ENCODE measurements around the gene RDH13.
"Not testable (repeated sequence)": the region's sequence is repeated elsewhere in the genome, so short reads cannot be mapped to it uniquely, and the experiment has no call there.

The RDH13 gene

GRCh38 chr19:55008189-55008588 is 54.8 kb downstream of the RDH13 start:
- H3K36me3 ChIP-seq (ENCODE audit: control insufficient read depth in 2 of 2, insufficient read depth in 1 of 2, low read length in 2 of 2); H3K4me3 ChIP-seq (ENCODE audit: low read depth, low read length); POLR2A ChIA-PET; H3K27ac ChIP-seq (ENCODE audit: extremely low read depth, low read depth, low read length); H3K4me1 ChIP-seq (ENCODE audit: control insufficient read depth, insufficient read depth, low read length); H3K9me3 ChIP-seq (ENCODE audit: control insufficient read depth, insufficient read depth, low read depth, low read length): not testable (repeated sequence)
- CTCF ChIA-PET: interaction anchor here (0.6 kb wide), 2 partner anchors 14 to 331 kb away, joined by 3 read pairs; no protein-coding TSS in a partner anchor

- H3K4me1 ChIP-seq (ENCODE audit: control insufficient read depth, insufficient read depth, low read length); H3K27ac ChIP-seq (ENCODE audit: extremely low read depth, low read depth, low read length); POLR2A ChIA-PET; H3K9me3 ChIP-seq (ENCODE audit: control insufficient read depth, insufficient read depth, low read depth, low read length); H3K36me3 ChIP-seq (ENCODE audit: control insufficient read depth in 2 of 2, insufficient read depth in 1 of 2, low read length in 2 of 2); H3K4me3 ChIP-seq (ENCODE audit: low read depth, low read length): not testable (repeated sequence)
- CTCF ChIA-PET: interaction anchor here (0.6 kb wide), 2 partner anchors 15 to 330 kb away, joined by 3 read pairs; no protein-coding TSS in a partner anchor
These were observed 55.4 kb downstream of the RDH13 start for GRCh38 chr19:55007537-55007936.

- POLR2A ChIA-PET; H3K9me3 ChIP-seq (ENCODE audit: control insufficient read depth, insufficient read depth, low read depth, low read length); CTCF ChIA-PET; H3K36me3 ChIP-seq (ENCODE audit: control insufficient read depth in 2 of 2, insufficient read depth in 1 of 2, low read length in 2 of 2); H3K27ac ChIP-seq (ENCODE audit: extremely low read depth, low read depth, low read length); H3K4me1 ChIP-seq (ENCODE audit: control insufficient read depth, insufficient read depth, low read length): not testable (repeated sequence)
- H3K4me3 ChIP-seq (ENCODE audit: low read depth, low read length): peak overlapping the region; percentile 61
These were observed 56.2 kb downstream of the RDH13 start for GRCh38 chr19:55006795-55007194.

GRCh38 chr19:55005684-55006488 is 57.1 kb downstream of the RDH13 start:
- H3K36me3 ChIP-seq (ENCODE audit: control insufficient read depth in 2 of 2, insufficient read depth in 1 of 2, low read length in 2 of 2): no peaks in the 10 kb centered on the region
- CTCF ChIA-PET: interaction anchor here (0.6 to 1.0 kb wide), 3 partner anchors 124 to 332 kb away, joined by 3 to 4 read pairs (median 3); no protein-coding TSS in a partner anchor
- POLR2A ChIA-PET: no interaction called here
- peak overlapping the region; percentile 61 for H3K4me3 ChIP-seq (ENCODE audit: low read depth, low read length)
- no peak overlapping the region for H3K27ac ChIP-seq (ENCODE audit: extremely low read depth, low read depth, low read length)
- no peaks in the 10 kb centered on the region for H3K9me3 ChIP-seq (ENCODE audit: control insufficient read depth, insufficient read depth, low read depth, low read length)
- H3K4me1 ChIP-seq (ENCODE audit: control insufficient read depth, insufficient read depth, low read length): no peaks in the 10 kb centered on the region
- TF ChIP-seq ZNF747 (tag by site-specific recombination; IDR thresholded peaks at IDR 0.05) (no peak), ZNF518A (tag by site-specific recombination; conservative IDR thresholded peaks at IDR 0.05; ENCODE audit: low read depth) (peak; percentile 99), KLF8 (tag by site-specific recombination; IDR thresholded peaks at IDR 0.05) (no peak), ZNF785 (tag by site-specific recombination; IDR thresholded peaks at IDR 0.05) (0 out of 2 replicates have a peak, but pooled peaks have one; percentile 18), ZNF274 (IDR thresholded peaks at IDR 0.05; ENCODE audit: low read length) (no peak), ZNF274 (tag by site-specific recombination; IDR thresholded peaks at IDR 0.05; ENCODE audit: borderline replicate concordance) (no peak), ZNF362 (tag by site-specific recombination; IDR thresholded peaks at IDR 0.05) (peak; percentile 65; the same call in 1 of the 2 replicates), ZBTB21 (tag by site-specific recombination; IDR thresholded peaks at IDR 0.05) (peak; percentile 100), ZNF146 (tag by site-specific recombination; IDR thresholded peaks at IDR 0.05) (no peak), SALL2 (tag by site-specific recombination; IDR thresholded peaks at IDR 0.05; ENCODE audit: borderline replicate concordance) (no peak), ZNF791 (tag by site-specific recombination; IDR thresholded peaks at IDR 0.05) (no peak), ZNF658 (tag by site-specific recombination; IDR thresholded peaks at IDR 0.05) (no peak), ZBTB11 (tag by site-specific recombination; conservative IDR thresholded peaks at IDR 0.05; ENCODE audit: low read depth) (peak; percentile 49; the same call in 1 of the 2 replicates), SCRT2 (tag by site-specific recombination; IDR thresholded peaks at IDR 0.05) (peak; percentile 61), ZNF623 (tag by site-specific recombination; IDR thresholded peaks at IDR 0.05) (no peak), OSR2 (tag by site-specific recombination; IDR thresholded peaks at IDR 0.05) (no peak)
